ENCODE data around the gene OR51M1. TPM values are rescaled to one million over a fixed set of nuclear protein-coding genes. Genes with fewer than 3 reads are reported as not detected.
"Not testable (repeated sequence)": the region's sequence is repeated elsewhere in the genome, so short reads cannot be mapped to it uniquely, and the experiment has no call there.

The OR51M1 gene, protein sequence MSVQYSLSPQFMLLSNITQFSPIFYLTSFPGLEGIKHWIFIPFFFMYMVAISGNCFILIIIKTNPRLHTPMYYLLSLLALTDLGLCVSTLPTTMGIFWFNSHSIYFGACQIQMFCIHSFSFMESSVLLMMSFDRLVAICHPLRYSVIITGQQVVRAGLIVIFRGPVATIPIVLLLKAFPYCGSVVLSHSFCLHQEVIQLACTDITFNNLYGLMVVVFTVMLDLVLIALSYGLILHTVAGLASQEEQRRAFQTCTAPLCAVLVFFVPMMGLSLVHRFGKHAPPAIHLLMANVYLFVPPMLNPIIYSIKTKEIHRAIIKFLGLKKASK
- total RNA-seq, result not detected in 2 replicates

DNA sequence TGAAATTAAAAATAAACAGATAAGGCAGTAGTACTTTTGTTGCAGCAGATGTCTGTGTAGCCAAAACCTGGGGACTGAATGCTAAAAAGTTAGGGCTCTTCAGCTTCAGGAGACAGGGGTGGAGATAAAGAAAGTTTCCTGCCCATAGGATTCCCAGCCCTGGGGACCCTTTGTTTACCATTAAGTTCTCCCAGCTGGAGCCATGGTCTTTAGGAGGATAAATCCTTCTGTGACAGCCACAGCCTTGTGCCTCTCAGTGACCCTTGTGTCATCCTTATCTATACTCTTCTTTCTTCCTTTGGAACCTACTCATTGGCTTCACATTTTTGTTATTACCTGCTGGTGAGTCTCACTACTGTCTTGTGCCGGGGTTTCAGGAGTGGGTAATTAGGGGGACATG is at the start of gene OR51M1:
Gene OR51M1, plus strand, starts transcription at position 237 of the 400 bp plus-strand sequence. CDS start 5,587 bp downstream, outside the sequence.
- no peak for DNase-seq (ENCODE audit: low read depth in 2 of 2)

DNA sequence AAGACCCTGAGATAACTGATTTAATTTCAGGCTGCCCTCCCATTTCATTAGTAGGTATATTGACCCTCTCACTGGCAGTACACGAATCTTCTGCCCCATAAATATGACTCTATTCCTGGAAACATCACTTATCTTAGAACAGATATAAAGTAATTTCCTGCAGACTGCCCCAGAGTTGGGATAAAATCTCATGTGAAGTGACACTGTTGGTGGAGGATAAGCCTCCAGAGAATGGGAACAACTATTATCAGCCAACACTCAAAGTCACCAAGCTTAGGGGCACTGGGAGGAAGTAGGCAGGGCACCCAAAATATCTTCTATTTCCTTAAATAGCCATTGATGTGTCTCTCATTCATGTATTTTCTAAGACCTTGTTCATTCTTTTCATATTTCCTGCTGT is 48.4 kb upstream of the OR51M1 start:
- no peak for DNase-seq (ENCODE audit: low read depth in 2 of 2)

DNA sequence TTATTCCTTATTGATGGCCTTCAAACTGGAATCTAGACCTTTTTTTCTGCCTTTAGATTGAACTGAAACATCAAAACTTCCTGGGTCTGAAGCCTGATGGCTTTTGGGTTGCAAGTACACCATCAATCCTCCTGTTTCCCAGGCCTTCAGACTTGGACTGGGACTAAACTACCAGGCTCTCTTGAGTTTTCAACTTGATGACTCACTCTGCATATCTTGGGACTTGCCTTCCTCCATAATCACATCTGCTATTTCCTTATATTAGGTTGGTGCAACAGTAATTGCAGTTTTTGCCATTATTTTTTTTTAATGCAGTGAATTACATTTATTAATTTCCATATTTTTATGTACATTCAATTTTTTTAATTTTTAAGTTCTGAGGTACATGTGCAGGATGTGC is 47.3 kb upstream of the OR51M1 start:
- peak in 1 of 2 donors; percentile 27 for DNase-seq (ENCODE audit: low read depth in 2 of 2)

DNA sequence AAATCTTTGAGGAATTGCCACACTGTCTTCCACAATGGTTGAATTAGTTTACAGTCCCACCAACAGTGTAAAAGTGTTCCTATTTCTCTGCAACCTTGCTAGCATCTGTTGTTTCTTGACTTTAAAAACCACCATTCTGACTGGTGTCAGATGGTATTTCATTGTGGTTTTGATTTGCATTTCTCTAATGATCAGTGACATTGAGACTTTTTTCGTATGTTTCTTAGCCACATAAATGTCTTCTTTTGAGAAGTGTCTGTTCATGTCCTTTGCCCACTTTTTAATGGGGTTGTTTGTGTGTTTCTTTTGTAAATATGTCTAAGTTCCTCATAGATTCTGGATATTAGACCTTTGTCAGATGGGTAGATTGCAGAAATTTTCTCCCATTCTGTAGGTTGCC is 46.4 kb upstream of the OR51M1 start:
- DNase-seq (ENCODE audit: low read depth in 2 of 2), result not testable (repeated sequence)

DNA sequence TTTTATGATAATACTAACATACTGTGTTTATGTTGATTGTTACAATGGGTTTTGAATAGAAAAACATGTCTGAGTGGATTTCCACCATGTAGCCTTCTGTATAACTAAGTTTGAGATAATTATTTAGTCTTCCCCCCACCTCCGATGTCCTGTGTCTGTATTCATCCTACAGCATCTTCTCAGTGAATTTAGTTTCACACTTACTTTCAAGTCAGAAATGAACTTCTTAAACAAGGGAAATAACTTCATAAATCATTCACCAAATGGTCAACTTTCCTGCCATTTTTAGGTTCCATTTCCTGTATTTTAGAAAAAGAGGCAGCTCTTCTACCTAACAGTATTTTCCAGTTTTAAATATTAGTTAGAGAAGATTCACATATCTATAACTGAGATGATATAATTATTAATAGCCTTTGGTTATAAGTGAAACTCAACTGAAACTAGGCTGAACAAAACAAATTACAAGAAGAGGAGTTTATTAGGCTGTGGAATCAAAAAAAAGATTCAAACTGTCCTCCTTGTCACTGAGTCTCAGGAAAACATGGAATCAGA is 43.8 kb upstream of the OR51M1 start:
- no peak for DNase-seq (ENCODE audit: low read depth in 2 of 2)

DNA sequence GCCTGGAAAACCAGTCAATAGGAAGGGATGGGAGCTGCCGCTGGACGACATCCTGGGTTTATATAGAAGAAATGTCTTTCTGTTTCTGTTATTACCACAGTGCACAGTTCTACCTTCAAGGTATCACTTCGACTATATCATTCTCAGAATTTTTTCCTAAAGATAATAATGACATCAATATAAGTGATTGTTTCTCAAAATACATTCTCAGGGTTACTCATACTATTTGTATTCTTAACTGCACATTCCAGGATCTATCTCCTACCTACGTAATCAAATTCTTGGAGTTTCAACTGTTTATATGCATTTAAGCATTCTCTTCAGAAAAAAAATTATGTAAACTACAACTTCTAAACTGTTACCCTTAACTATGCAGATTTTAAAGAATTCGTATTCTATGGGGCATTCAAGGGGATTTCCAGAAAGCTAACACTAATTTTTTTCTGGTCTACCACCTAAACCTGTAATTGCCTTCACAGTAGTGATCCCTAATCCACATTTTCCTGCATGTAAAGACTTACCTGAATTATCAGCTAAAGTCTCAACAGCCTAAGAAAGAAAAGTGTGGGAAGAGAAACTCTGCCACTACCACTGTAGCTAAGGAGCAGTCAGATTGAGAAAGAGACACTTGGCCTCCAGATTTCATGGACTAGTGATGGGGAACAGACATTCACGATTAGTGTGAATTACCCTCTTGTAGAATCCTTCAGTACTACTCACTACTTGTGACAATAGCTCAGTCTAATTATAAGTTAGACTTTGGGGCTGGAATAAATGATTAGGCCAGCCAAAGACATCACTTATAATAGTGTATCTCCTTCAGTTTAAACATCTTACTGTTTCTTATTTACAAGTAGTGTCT is 39.9 kb upstream of the OR51M1 start, which contains the start of gene OR51B5:
Gene OR51B5, minus strand, starts transcription at position 51 of the 862 bp plus-strand sequence. Its CDS starts 0 bp downstream, at position 51.
- DNase-seq (ENCODE audit: low read depth in 2 of 2), result no peak

DNA sequence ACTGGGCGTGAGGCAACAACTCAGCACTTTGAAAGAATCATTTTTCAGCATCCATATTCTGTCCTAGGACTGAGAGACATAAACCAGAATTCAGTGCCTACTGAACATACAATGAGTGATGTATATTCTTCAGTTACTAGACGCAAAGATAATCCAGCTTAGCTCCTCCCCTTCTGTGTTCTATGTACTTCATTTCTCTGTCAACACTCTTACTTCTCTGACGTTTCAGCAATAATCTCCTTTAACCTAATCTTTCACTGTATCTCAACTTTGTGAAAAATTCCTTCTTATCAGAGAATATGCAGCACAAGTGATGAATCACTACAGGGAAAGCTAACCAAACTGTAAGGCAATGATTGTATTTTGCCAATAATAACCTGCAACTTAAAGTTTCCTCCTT is 37.8 kb upstream of the OR51M1 start:
- DNase-seq (ENCODE audit: low read depth in 2 of 2), result no peak

DNA sequence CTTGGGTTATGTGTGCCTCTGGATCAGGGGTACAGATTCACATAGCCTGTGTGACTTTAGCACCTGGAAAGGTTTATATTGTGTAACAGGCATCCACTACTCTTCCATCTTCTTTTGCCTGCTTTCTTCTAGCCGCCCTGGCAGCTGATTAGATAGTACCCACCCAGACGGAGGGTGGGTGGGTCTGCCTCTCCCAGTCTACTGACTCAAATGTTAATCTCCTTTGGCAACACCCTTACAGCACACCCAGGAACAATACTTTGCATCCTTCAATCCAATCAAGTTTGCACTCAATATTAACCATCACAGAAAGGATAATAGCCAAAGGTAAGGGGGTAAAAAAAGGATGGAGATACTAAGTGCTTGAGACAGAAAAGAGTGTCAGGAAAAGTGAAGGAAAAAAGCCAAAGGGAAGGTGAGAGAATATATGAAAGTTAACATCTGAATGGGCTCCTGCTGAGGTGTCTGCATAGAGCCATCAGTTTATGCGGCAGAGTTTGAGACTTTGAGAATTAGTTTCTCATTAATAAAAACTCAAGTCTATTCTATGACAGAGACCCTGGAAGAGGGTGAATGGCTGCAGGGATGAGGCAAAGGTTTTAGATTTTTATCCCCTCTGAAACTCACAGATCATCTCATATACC is 34.9 kb upstream of the OR51M1 start:
- no peak for DNase-seq (ENCODE audit: low read depth in 2 of 2)

DNA sequence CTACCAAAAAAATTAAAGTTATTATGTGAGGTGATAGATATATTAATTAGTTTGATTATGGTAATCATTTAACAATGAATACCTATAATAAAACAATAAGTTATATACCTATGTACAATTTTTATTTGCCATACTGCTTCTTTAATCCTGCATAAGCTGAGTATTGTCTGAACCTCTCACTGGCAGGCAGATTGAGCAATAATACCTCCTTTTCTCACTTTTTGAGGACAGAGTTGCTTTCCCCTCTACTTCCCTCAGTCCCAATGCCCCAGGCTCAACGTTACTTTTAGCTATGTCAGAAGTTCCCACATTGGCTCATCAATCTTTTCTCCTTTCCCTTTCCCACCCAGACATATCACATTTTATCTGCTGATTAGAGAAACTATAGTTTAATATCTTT is 34.1 kb upstream of the OR51M1 start:
- DNase-seq (ENCODE audit: low read depth in 2 of 2), result no peak

DNA sequence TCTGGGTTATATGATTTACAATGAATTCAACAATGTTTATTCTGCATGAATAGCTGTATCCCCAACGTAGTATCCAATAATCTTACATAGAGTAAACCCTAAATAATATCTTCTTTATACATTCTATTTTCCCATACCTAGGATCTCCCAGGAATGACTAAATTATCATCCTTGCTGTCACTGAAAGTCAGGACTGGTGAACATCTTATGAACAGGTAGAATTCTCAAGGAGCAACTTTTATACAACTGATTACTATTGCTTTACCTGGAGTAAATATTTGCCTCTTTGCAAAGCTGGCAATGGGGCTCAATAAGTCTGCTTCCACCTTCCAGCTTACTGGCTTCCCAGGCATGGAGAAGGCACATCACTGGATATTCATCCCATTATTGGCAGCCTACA is 32.4 kb upstream of the OR51M1 start, which contains the start of gene OR51B6:
Gene OR51B6, plus strand, starts transcription at position 301 of the 400 bp plus-strand sequence. Its CDS starts 0 bp downstream, at position 301.
- DNase-seq (ENCODE audit: low read depth in 2 of 2), result no peak

DNA sequence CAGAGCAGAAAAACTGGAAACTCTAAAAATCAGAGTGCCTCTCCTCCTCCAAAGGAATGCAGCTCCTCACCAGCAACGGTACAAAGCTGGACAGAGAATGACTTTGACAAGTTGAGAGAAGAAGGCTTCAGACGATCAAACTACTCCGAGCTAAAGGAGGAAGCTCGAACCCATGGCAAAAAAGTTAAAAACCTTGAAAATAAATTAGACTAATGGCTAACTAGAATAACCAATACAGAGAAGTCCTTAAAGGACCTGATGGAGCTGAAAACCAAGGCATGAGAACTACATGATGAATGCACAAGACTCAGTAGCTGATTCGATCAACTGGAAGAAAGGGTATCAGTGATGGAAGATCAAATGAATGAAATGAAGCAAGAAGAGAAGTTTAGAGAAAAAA is 27.6 kb upstream of the OR51M1 start:
- not testable (repeated sequence) for DNase-seq (ENCODE audit: low read depth in 2 of 2)

DNA sequence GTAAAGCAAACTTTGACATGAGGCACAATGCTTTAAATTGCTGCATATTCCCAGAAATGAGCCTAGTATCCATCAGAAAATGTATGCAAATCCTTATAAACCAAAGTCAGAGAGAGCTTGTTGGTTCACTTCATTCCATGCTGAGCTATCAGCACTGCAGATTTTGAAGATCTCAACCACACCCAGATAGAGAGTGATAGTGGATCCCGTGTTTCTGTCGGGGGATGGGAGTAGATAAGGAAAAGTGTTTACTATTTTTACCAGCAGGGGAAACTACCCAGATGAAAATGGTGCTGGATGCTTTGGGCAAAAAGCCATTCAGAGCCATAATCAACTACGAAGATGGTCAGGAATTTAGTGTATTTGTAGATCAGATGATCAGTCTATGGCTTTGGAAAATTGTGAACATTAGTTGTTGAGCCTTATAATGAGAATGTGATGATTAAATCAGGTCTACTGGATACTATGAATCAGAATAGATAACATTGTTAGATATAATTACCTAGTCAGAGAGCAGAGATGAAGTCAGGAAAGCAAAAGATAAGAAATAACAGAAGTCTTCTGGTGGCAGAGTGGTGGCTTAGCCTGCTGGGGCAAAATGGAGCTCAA is 21.5 kb upstream of the OR51M1 start:
- no peak for DNase-seq (ENCODE audit: low read depth in 2 of 2)

DNA sequence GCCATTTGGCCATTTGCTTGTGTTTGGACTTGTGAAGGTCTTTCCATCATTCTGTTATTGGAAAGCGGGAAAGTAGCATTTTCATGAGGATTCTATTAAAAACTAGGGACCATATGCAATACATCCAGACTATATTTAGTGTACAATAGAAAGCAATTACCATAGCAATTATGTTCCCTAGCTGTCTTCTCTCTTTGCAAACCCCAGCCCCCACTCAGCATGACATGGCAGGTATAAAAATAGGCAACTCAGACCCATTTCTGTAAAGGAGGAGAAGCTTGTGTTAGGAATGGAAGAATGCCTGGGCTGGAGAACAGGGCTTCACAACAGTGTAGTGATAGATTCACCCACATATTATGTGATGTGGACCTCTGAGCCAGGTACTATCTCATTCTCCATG is 19.9 kb upstream of the OR51M1 start:
- no peak for DNase-seq (ENCODE audit: low read depth in 2 of 2)

DNA sequence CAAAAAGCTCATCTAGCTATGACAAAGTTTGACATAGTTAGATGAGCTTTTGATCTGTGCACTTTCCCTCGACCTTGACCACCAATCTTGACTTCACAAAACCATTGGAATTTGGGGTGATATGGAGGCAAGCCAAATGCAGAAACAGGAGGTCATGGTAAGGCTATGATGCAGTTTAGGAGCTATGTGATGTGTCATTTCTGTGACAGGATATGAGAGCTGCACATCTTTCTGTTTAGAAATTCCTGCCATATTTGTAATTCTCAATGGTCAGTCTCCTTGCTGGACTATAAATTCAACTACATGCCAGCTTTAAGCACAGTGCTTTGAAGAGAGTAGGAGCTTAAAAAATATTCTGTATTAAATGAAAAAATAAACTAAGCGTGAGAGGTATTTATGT is 19.4 kb upstream of the OR51M1 start:
- peak; percentile 16 to 72 for DNase-seq (ENCODE audit: low read depth in 2 of 2)

DNA sequence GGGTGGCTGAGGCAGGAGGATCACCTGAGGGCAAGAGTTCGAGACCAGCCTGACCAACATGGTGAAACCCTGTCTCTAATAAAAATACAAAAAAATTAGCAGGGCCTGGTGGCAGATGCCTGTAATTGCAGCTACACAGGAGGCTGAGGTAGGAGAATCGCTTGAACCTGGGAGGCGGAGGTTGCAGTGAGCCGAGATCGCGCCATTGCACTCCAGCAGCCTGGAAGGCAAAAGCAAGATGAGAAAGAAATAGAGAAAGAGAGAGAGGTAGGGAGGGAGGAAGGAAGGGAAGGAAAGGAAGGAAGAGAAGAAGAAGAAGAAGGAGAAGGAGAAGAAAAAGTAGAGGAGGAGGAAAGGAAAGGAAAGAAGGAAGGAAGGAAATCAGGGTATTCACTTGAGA is 17.2 kb upstream of the OR51M1 start:
- not testable (repeated sequence) for DNase-seq (ENCODE audit: low read depth in 2 of 2)

DNA sequence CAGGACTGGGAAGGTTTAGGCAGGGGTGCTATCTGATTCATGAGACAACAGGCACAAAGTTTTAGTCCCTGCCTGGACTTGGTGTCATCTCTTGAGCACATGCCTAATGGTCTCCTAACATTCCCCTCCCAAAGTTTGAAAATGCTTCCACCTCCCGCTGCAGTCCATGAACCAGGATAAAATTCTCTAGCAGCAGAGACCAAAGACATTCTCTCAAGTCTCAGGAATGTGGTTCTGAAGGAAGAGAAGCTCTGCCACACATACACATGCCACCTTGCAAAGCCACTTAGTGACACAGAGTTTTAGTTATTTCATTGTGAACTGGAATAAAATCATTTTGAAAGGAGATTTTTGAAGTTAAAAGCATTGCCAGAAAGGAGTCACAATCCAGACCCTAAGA is 16.8 kb upstream of the OR51M1 start:
- DNase-seq (ENCODE audit: low read depth in 2 of 2), result peak in 1 of 2 donors; percentile 10

DNA sequence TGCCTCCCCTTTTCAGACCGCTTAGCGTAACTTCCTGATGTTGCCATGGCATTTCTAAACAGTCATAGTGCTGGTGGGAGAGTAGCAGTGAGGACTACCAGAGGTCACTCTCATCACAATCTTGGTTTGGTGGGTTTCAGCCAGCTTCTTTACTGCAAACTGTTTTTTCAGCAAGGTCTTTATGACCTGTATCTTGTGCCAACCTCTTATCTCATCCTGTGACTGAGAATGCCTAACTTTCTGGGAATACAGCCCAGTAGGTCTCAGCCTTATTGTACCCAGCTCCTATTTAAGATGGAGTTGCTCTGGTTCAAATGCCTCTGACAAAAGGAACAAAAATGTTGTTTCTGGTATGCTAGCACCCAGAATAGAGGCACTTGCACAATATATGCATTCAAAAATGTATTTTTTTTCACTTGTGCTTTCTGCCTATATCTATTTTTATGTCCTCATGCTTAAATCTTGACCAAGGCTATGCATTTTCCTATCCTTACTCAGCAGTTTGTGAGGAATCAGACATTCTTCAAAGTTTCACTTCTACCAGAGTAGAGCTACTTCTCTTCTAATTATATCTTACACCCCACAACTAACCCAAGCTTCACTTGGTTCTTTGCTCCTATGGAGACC is 16.1 kb upstream of the OR51M1 start:
- DNase-seq (ENCODE audit: low read depth in 2 of 2), result peak; percentile 52 to 65

DNA sequence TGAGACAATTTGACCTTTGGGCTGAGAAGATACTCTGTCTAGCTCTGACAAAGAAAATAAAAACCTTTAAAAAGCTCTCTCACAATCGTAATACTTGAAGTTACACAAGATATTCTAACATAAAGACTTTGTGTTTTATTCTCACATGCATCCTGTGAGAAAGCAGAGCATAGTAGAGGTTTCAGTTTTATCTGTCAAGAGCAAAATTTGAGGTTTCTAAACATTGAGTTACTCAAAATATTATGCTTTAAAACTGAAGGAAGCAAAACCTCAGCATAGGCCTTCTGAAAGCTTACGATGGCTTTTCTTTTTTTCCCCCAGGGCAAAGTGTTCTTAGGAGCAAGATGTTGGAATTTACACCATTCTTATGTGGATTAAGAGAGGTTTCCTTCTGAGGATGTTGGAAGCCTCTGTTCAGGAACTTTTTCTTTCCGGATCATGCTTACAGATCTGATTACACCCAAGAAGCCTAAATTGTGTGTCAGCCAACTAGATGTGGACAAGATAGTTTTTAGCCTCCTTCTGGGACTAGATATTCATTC is 15.0 kb upstream of the OR51M1 start:
- DNase-seq (ENCODE audit: low read depth in 2 of 2), result no peak

DNA sequence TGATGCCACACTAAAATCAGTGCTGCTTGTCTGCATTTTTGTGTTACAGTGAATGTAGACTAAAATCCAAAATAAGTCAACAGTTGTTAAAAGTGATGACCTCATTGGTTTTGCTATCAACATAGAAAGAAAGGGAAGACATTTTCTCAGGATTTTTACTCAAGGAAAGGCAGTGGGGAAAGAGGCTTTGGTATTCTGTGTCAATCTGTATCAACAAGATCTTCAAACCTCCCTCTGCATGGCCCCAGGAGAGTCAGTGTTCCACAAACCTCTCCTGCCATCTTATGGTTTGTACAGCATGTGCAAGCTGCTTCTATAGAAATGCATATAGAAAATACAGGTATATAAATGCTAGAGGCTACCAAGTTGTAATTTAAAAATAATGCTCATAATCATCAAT is 13.8 kb upstream of the OR51M1 start:
- DNase-seq (ENCODE audit: low read depth in 2 of 2), result peak; percentile 27 to 47

DNA sequence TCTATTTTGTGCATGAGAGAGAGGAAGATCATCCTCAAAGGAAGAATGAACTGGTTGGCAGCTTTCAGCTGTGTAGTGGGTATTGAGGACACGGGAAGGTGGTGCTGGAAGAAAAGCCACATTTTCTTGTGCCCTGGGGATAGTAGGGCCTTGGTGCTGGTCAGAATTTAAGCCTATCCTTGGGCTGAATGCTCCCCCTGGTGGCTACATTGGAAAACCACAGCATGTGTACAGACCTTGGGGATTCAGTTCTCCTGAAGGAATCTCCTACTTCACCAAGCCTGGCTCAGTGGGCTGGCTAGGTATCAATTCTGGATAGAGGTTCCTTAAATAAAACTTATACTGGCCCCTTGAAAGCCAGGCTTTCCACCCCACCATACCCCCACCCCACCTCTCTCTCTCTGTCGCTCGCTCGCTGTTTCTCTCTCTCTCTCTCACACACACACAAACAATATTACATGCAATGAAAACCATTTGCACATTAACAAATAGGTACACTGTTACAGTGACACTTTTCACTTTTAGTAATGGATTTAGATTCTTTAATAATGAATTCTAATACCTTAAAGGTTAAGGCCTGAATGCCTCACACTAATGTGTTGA is 2.8 kb upstream of the OR51M1 start:
- peak; percentile 71 to 76 for DNase-seq (ENCODE audit: low read depth in 2 of 2)
